Fibroblast of lung (primary cell): ENCODE results near the gene ARL15. TPM values are rescaled to one million over a fixed set of nuclear protein-coding genes. Genes with fewer than 3 reads are reported as not detected.

Experiments
- DNase-seq, 2 donors: peaks; one replicate each; pipeline versions ENCODE4 v3.0.0 to v3.0.0-alpha.2; 2010; ENCODE audit warnings: low read depth in 2 of 2
- H2AFZ ChIP-seq: 2 replicates; pipeline ENCODE4 v1.5.1; 2012; ENCODE audit warnings: low read length, control low read depth, inconsistent platforms
- H3K27ac ChIP-seq: 2 replicates; pipeline ENCODE4 v1.5.1; 2011; ENCODE audit warnings: low read length, control low read depth; ENCODE audit not compliant: insufficient read depth
- H3K27me3 ChIP-seq: 2 replicates; pipeline ENCODE4 v1.5.1; 2011; ENCODE audit warnings: mild to moderate bottlenecking, low read length; ENCODE audit not compliant: control insufficient read depth, insufficient read depth
- H3K36me3 ChIP-seq: 2 replicates; pipeline ENCODE4 v1.5.1; 2011; ENCODE audit warnings: low read length; ENCODE audit not compliant: control insufficient read depth, insufficient read depth
- H3K4me1 ChIP-seq: 2 replicates; pipeline ENCODE4 v1.5.1; 2011; ENCODE audit warnings: low read length; ENCODE audit not compliant: control insufficient read depth, insufficient read depth; ENCODE audit errors: extremely low read depth
- H3K4me2 ChIP-seq: 2 replicates; pipeline ENCODE4 v1.5.1; 2011; ENCODE audit warnings: low read length, control low read depth; ENCODE audit not compliant: insufficient read depth; ENCODE audit errors: extremely low read depth
- H3K4me3 ChIP-seq, 4 experiments: fragments of 200-600 bp in 1 of 4; sonication (generic) in 1 of 4; replicated peaks in 1 of 4; 2 replicates each; pipeline ENCODE4 v1.5.1; 2011 to 2016; ENCODE audit warnings: low read length in 4 of 4, low read depth in 3 of 4, mild to moderate bottlenecking in 3 of 4, control low read depth in 2 of 4, inconsistent platforms in 1 of 4, mixed read lengths in 1 of 4; ENCODE audit not compliant: insufficient read depth in 1 of 4; ENCODE audit errors: control extremely low read depth in 1 of 4
- H3K79me2 ChIP-seq: 2 replicates; pipeline ENCODE4 v1.5.1; 2012; ENCODE audit warnings: mild to moderate bottlenecking, low read length, inconsistent platforms; ENCODE audit not compliant: control insufficient read depth, insufficient read depth
- H3K9ac ChIP-seq: 2 replicates; pipeline ENCODE4 v1.5.1; 2011; ENCODE audit warnings: mild to moderate bottlenecking, low read length, control low read depth; ENCODE audit not compliant: insufficient read depth
- H3K9me3 ChIP-seq: 2 replicates; pipeline ENCODE4 v1.5.1; 2012; ENCODE audit warnings: low read depth, low read length; ENCODE audit not compliant: control insufficient read depth, insufficient read depth
- H4K20me1 ChIP-seq: 2 replicates; pipeline ENCODE4 v1.5.1; 2011; ENCODE audit warnings: low read length; ENCODE audit not compliant: control insufficient read depth, insufficient read depth; ENCODE audit errors: extremely low read depth
- EZH2 ChIP-seq: IDR thresholded peaks from 2 replicates; pipeline ENCODE4 v1.5.1; 2012; ENCODE audit warnings: low read length, control low read depth, mild to moderate bottlenecking; ENCODE audit errors: missing control alignments
- polyA plus RNA-seq, 2 donors: library from polyadenylated mRNA; depleted of rRNA in 1 of 2; stranded (reverse) in 1 of 2; unstranded in 1 of 2; fragments of >200 nt; gene quantifications; 2 replicates each; pipeline ENCODE4 v1.2.1, GENCODE V29; 2011 to 2012; ENCODE audit warnings: missing spikeins in 1 of 2
- total RNA-seq: library from RNA; depleted of rRNA; stranded (reverse); fragments of >200 nt; gene quantifications from 2 replicates; pipeline ENCODE4 v1.2.1, GENCODE V29; 2014
- TF ChIP-seq, protein P1 (sequence below), 2 donors: IDR thresholded peaks in 1 of 2; conservative IDR thresholded peaks in 1 of 2; 1 replicate in 1 of 2; 2 replicates in 1 of 2; pipeline ENCODE4 v1.5.1; 2011 to 2012; ENCODE audit warnings: low read length in 2 of 2, control low read depth in 1 of 2, inconsistent platforms in 1 of 2, low read depth in 1 of 2, mild to moderate bottlenecking in 1 of 2

The ARL15 gene
- total and polyA plus RNA-seq, 2 donors (not counting 1 experiment from before 2014, with no cell fraction given): 20.6 to 28.7 TPM

DNA sequence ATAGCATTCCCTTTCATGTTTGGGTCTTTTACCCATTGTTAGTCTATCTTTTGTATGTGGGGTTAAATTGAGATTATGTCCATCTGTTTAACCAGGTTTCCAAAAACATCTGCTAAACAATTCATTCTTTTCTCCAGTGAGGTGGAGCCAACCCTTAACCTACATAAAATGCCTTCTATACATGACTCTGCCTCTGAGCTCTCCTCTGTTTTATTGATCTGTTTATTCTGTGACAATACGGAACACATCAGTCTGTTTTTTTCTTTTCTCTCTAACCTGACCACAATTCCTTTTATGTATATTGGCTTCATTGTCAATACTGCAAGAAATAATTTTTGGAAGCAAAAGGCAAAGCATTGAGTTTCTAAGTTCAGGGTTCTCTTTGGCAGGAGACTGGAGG, 9.9 kb upstream of the ARL15 start:
- Histone ChIP-seq H3K27ac (no peak overlapping the region), H3K4me1 (peaks cover 3% of the 10 kb centered on the region), H3K79me2 (no peaks in the 10 kb centered on the region), H3K4me2 (no peak overlapping the region), H3K36me3 (no peaks in the 10 kb centered on the region), H3K4me3 (no peak overlapping the region), H3K9ac (no peak overlapping the region), H3K27me3 (no peaks in the 10 kb centered on the region), H3K9me3 (no peaks in the 10 kb centered on the region), H2AFZ (no peak overlapping the region), H4K20me1 (no peaks in the 10 kb centered on the region)
- no peak for DNase-seq
- TF ChIP-seq EZH2: no peak
- TF ChIP-seq, protein P1, sequence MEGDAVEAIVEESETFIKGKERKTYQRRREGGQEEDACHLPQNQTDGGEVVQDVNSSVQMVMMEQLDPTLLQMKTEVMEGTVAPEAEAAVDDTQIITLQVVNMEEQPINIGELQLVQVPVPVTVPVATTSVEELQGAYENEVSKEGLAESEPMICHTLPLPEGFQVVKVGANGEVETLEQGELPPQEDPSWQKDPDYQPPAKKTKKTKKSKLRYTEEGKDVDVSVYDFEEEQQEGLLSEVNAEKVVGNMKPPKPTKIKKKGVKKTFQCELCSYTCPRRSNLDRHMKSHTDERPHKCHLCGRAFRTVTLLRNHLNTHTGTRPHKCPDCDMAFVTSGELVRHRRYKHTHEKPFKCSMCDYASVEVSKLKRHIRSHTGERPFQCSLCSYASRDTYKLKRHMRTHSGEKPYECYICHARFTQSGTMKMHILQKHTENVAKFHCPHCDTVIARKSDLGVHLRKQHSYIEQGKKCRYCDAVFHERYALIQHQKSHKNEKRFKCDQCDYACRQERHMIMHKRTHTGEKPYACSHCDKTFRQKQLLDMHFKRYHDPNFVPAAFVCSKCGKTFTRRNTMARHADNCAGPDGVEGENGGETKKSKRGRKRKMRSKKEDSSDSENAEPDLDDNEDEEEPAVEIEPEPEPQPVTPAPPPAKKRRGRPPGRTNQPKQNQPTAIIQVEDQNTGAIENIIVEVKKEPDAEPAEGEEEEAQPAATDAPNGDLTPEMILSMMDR (conservative IDR thresholded peaks at IDR 0.05 in 1 of 2, IDR thresholded peaks at IDR 0.05 in 1 of 2; ENCODE audit: low read depth in 1 of 2, low read length in 2 of 2): no peak

DNA sequence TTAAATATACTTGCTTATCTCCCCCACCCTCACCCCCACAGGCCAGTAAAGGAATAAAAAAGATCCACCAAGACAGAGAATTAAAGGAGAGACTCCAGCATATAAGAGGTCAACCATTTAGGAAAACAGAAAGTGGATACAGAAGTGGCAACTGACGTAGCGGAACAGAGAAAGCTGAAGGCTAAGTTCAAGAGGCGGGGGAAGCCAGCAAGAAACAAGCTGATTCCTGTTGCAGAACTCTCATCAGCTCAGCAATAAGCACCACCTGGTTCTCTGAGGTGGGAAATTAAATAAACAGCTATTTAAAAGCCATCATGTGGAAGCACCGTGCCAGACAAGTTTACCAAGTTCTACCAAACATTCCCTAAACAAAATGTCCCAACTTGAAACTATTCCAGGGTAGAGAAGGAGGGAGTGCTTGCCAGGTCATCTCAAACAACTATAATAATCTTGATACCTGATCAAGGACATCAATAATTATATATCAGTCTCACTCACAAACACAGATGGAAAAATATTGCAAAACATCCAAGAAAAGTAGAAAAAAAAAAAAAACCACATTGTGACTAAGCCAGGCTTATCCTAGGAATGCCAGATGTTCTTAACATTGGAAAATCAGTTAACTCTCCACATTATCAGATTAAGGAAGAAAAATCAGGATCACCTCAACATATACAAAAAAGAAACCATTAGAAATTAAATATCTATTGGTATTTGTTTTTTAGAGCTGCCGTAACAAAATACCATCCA, 7.3 kb upstream of the ARL15 start:
- Histone ChIP-seq H3K4me1 (peaks cover 3% of the 10 kb centered on the region), H3K27me3 (no peaks in the 10 kb centered on the region), H2AFZ (no peak overlapping the region), H3K4me3 (no peak overlapping the region), H3K27ac (no peak overlapping the region), H4K20me1 (no peaks in the 10 kb centered on the region), H3K79me2 (no peaks in the 10 kb centered on the region), H3K4me2 (no peak overlapping the region), H3K9ac (no peak overlapping the region), H3K9me3 (no peaks in the 10 kb centered on the region), H3K36me3 (no peaks in the 10 kb centered on the region)
- TF ChIP-seq, protein P1 (conservative IDR thresholded peaks at IDR 0.05 in 1 of 2, IDR thresholded peaks at IDR 0.05 in 1 of 2; ENCODE audit: low read depth in 1 of 2, low read length in 2 of 2): no peak
- no peak for TF ChIP-seq EZH2
- peak; percentile 36 to 61 for DNase-seq

DNA sequence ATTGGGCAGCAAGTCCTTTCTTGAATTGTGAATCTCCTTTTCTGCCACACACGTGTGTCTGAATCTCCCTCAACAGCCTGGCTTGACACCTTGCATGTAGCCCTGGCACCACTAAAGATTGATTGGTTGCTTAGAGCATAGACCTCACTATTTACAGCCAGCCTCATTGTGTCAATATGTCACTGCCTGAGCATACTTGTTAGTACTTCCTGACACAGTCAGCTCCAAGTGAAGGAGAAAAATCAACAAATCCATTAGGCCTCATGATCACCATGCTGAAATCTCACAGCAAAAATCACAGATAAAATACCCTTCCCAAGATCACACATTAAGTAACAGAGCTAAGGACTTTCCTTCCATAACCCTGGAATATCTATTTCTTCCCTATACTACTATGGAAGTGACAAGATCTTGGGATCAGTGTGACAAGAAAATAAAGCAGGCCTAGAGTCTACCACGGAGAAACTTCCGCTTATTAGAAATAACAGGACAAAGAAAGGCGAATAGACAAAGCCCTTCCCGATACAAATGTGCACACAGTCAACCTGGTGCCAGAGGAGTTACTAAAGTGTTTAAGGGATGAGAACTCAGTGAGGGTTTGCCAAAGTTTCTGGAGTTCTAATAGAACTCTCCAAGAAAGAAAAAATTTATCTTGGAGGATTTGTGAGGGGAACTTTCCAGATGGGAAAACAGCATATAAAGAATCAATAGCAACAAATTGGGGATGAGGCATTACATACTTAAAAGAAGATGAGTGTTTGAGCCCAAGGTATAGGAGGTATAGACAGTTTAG, 5.6 kb upstream of the ARL15 start:
- H3K4me1 ChIP-seq: peaks cover 6% of the 10 kb centered on the region
- DNase-seq: no peak
- no peak overlapping the region for H3K27ac ChIP-seq
- H4K20me1 ChIP-seq: no peaks in the 10 kb centered on the region
- H3K4me3 ChIP-seq: no peak overlapping the region
- no peak overlapping the region for H3K9ac ChIP-seq
- H3K36me3 ChIP-seq: no peaks in the 10 kb centered on the region
- no peaks in the 10 kb centered on the region for H3K79me2 ChIP-seq
- no peak overlapping the region for H2AFZ ChIP-seq
- H3K9me3 ChIP-seq: no peaks in the 10 kb centered on the region
- no peaks in the 10 kb centered on the region for H3K27me3 ChIP-seq
- no peak for TF ChIP-seq EZH2
- TF ChIP-seq, protein P1 (conservative IDR thresholded peaks at IDR 0.05 in 1 of 2, IDR thresholded peaks at IDR 0.05 in 1 of 2; ENCODE audit: low read depth in 1 of 2, low read length in 2 of 2): no peak
- H3K4me2 ChIP-seq: no peak overlapping the region
